ENCODE data around the gene CUX1.

GRCh38 chr7:102173669-102174068, 356.2 kb downstream of the CUX1 start:
- no peak for TF ChIP-seq CTCF (IDR thresholded peaks at IDR 0.05)
- no peak for TF ChIP-seq EZH2 (IDR thresholded peaks at IDR 0.05; ENCODE audit: borderline replicate concordance, insufficient read depth, low read depth, low read length, poor library complexity, severe bottlenecking)
